A549 (cell line): ENCODE data around the gene HSPA4L. TPM values are rescaled to one million over a fixed set of nuclear protein-coding genes. Genes with fewer than 3 reads are reported as not detected.

Source experiments
- ATAC-seq, 2 experiments: fragments of 200-7000 bp in 1 of 2; fragments of >200 bp in 1 of 2; cut with Nextera tagmentation in 1 of 2; cut with Tn5 transposase in 1 of 2; 3 replicates each; pipeline versions ENCODE4 v1.8.0 to v1.9.1; 2018 to 2020; ENCODE audit warnings: mild to moderate bottlenecking in 1 of 2, moderate library complexity in 1 of 2
- CTCF ChIA-PET: fragments of 300-600 bp; sonication (Branson Sonifier 250); formaldehyde crosslinking; extraction: SDS; loops from one replicate; lab custom pipeline; 2021; ENCODE audit warnings: antibody characterized with exemption, inconsistent platforms; lab: Yijun Ruan, JAX
- POLR2A ChIA-PET: fragments of 350-600 bp; formaldehyde crosslinking; extraction: SDS; loops from one replicate; lab custom pipeline; 2021; ENCODE audit warnings: antibody characterized with exemption, inconsistent platforms; lab: Yijun Ruan, JAX
- DNase-seq, 2 experiments: peaks; one replicate each; pipeline versions ENCODE4 v3.0.0 to v3.0.0-alpha.2; 2011 to 2016; ENCODE audit warnings: low read depth in 1 of 2, low spot score in 1 of 2
- FAIRE-seq: peaks from 2 replicates; lab custom pipeline; 2011; peaks lifted over from hg19 to GRCh38; lab: Jason Lieb, UNC
- H3K27ac ChIP-seq, 2 experiments: fragments of >200 bp; sonication (Bioruptor Twin); formaldehyde crosslinking; 3 replicates each; pipeline ENCODE4 v1.5.1; 2016 to 2017
- H3K4me1 ChIP-seq: fragments of >200 bp; sonication (Bioruptor Twin); formaldehyde crosslinking; 3 replicates; pipeline ENCODE4 v1.6.1; 2016
- H3K4me2 ChIP-seq: fragments of >200 bp; sonication (Bioruptor Twin); formaldehyde crosslinking; 3 replicates; pipeline ENCODE4 v1.6.1; 2016
- H3K4me3 ChIP-seq: fragments of >200 bp; sonication (Bioruptor Twin); formaldehyde crosslinking; 3 replicates; pipeline ENCODE4 v1.5.1; 2016
- H3K9me3 ChIP-seq: fragments of >200 bp; sonication (Bioruptor Twin); formaldehyde crosslinking; 3 replicates; pipeline ENCODE4 v1.6.1; 2016
- CEBPB ChIP-seq, 2 experiments: fragments of >200 bp in 1 of 2; sonication (Bioruptor Twin) in 1 of 2; formaldehyde crosslinking in 1 of 2; IDR thresholded peaks; 2 replicates each; pipeline ENCODE4 v1.6.1; 2012 to 2016
- CHD2 ChIP-seq: fragments of 150-350 bp; IDR thresholded peaks from 2 replicates; pipeline ENCODE4 v1.6.1; 2014; ENCODE audit warnings: low read length; ENCODE audit not compliant: partially characterized antibody
- CHD4 ChIP-seq: fragments of 200-600 bp; sonication (generic); IDR thresholded peaks from 2 replicates; pipeline ENCODE4 v1.6.1; 2016; ENCODE audit warnings: antibody characterized with exemption, mild to moderate bottlenecking, borderline replicate concordance
- EHMT2 ChIP-seq: fragments of 200-600 bp; sonication (generic); IDR thresholded peaks from 2 replicates; pipeline ENCODE4 v1.6.1; 2016; ENCODE audit warnings: antibody characterized with exemption, low read depth, mild to moderate bottlenecking, moderate library complexity
- EP300 ChIP-seq, 2 experiments: fragments of >200 bp; sonication (Bioruptor Twin); formaldehyde crosslinking; IDR thresholded peaks; 2 replicates in 1 of 2; 3 replicates in 1 of 2; pipeline ENCODE4 v1.6.1; 2016 to 2017
- ESRRA ChIP-seq: fragments of 150-350 bp; IDR thresholded peaks from 2 replicates; pipeline ENCODE4 v1.6.1; 2014; ENCODE audit warnings: mild to moderate bottlenecking, low read length, borderline replicate concordance
- FOSB ChIP-seq: fragments of 250-450 bp; sonication (Bioruptor Pico); IDR thresholded peaks from 2 replicates; pipeline ENCODE4 v1.5.0; 2020; ENCODE audit warnings: mild to moderate bottlenecking, moderate library complexity
- FOSL2 ChIP-seq, 2 experiments: fragments of 450-650 bp in 1 of 2; fragments of >200 bp in 1 of 2; sonication (Bioruptor Twin) in 1 of 2; formaldehyde crosslinking; IDR thresholded peaks; 2 replicates each; pipeline versions ENCODE4 v1.5.0 to v1.6.1; 2016 to 2020; ENCODE audit warnings: mild to moderate bottlenecking in 1 of 2, moderate library complexity in 1 of 2
- GATA3 ChIP-seq: IDR thresholded peaks from 2 replicates; pipeline ENCODE4 v1.6.1; 2012; ENCODE audit warnings: borderline replicate concordance
- HOXA7 ChIP-seq: fragments of 250-450 bp; sonication (Bioruptor Pico); IDR thresholded peaks from 2 replicates; pipeline ENCODE4 v1.5.0; 2020; ENCODE audit warnings: mild to moderate bottlenecking, moderate library complexity
- HOXB13 ChIP-seq: fragments of 250-450 bp; sonication (Bioruptor Pico); IDR thresholded peaks from 2 replicates; pipeline ENCODE4 v1.5.0; 2020; ENCODE audit warnings: low read depth, mild to moderate bottlenecking, moderate library complexity
- KDM5A ChIP-seq: fragments of 200-600 bp; sonication (generic); IDR thresholded peaks from 2 replicates; pipeline ENCODE4 v1.6.1; 2016; ENCODE audit warnings: antibody characterized with exemption, mild to moderate bottlenecking
- MAZ ChIP-seq: fragments of 150-350 bp; IDR thresholded peaks from 2 replicates; pipeline ENCODE4 v1.6.1; 2014; ENCODE audit warnings: antibody characterized with exemption, low read depth, low read length, borderline replicate concordance
- NPAS2 ChIP-seq: fragments of 250-450 bp; sonication (Bioruptor Pico); IDR thresholded peaks from 2 replicates; pipeline ENCODE4 v1.8.0; 2022; ENCODE audit warnings: mild to moderate bottlenecking, moderate library complexity, borderline replicate concordance
- NR3C1 ChIP-seq: fragments of >200 bp; sonication (Bioruptor Twin); formaldehyde crosslinking; IDR thresholded peaks from 3 replicates; pipeline ENCODE4 v1.6.1; 2017
- POLR2A ChIP-seq: IDR thresholded peaks from 2 replicates; pipeline ENCODE4 v1.6.1; 2012; ENCODE audit warnings: mild to moderate bottlenecking, low read length
- POLR2AphosphoS2 ChIP-seq: conservative IDR thresholded peaks from 2 replicates; pipeline ENCODE4 v1.6.1; 2012; ENCODE audit warnings: low read length, improper control_type of control experiment, inconsistent platforms
- RCOR1 ChIP-seq: fragments of 150-350 bp; IDR thresholded peaks from 2 replicates; pipeline ENCODE4 v1.6.1; 2014; ENCODE audit warnings: antibody characterized with exemption, low read length, low read depth
- ZFP36 ChIP-seq: fragments of 450-650 bp; IDR thresholded peaks from 2 replicates; pipeline ENCODE4 v1.6.1; 2014; ENCODE audit warnings: borderline replicate concordance; ENCODE audit not compliant: partially characterized antibody
- ZNF302 ChIP-seq: fragments of 250-450 bp; sonication (Bioruptor Pico); IDR thresholded peaks from 2 replicates; pipeline ENCODE4 v1.9.0; 2021; ENCODE audit warnings: inconsistent platforms, mild to moderate bottlenecking, moderate library complexity
- WGBS: methylation state at CpG from one replicate; pipeline ENCODE4 v1.1.6; 2017; ENCODE audit errors: missing lambda C conversion rate; 5-methylcytosine and 5-hydroxymethylcytosine counted together
- polyA plus RNA-seq, 4 experiments: library from polyadenylated mRNA; depleted of rRNA in 3 of 4; stranded (reverse); fragments of >200 nt; fragmentation: RNase III in 1 of 4; extraction: RNeasy Plus Mini Kit Qiagen cat#74134 plus additional on column Dnase treatment in 1 of 4; gene quantifications; 2 replicates in 3 of 4; 3 replicates in 1 of 4; pipeline ENCODE4 v1.2.3, GENCODE V29; 2011 to 2017
- TF ChIP-seq, protein P1 (sequence below): fragments of >200 bp; sonication (Bioruptor Twin); formaldehyde crosslinking; IDR thresholded peaks from 2 replicates; pipeline ENCODE4 v1.6.1; 2016
- TF ChIP-seq, protein P2 (sequence below): fragments of >200 bp; sonication (Bioruptor Twin); formaldehyde crosslinking; IDR thresholded peaks from 3 replicates; pipeline ENCODE4 v1.6.1; 2016
- TF ChIP-seq, protein P3 (sequence below): IDR thresholded peaks from 2 replicates; pipeline ENCODE4 v1.6.1; 2012
- TF ChIP-seq, protein P4 (sequence below): IDR thresholded peaks from 2 replicates; pipeline ENCODE4 v1.6.1; 2012
- TF ChIP-seq, protein P5 (sequence below): fragments of >200 bp; sonication (Bioruptor Twin); formaldehyde crosslinking; IDR thresholded peaks from 3 replicates; pipeline ENCODE4 v1.5.1; 2016
- TF ChIP-seq, protein P6 (sequence below): fragments of 250-450 bp; sonication (Bioruptor Pico); IDR thresholded peaks from 2 replicates; pipeline ENCODE4 v1.5.0; 2021; ENCODE audit warnings: mild to moderate bottlenecking, moderate library complexity, borderline replicate concordance
- TF ChIP-seq, protein P7 (sequence below): IDR thresholded peaks from 2 replicates; pipeline ENCODE4 v1.6.1; 2012; ENCODE audit warnings: low read depth, borderline replicate concordance
- TF ChIP-seq, protein P8 (sequence below): fragments of 450-650 bp; IDR thresholded peaks from 2 replicates; pipeline ENCODE4 v1.6.1; 2014; ENCODE audit warnings: antibody characterized with exemption

The HSPA4L gene
- polyA plus RNA-seq, 2 of the 4 experiments (the other 2 are of a cell fraction) = 10.9 to 12.1 TPM

DNA sequence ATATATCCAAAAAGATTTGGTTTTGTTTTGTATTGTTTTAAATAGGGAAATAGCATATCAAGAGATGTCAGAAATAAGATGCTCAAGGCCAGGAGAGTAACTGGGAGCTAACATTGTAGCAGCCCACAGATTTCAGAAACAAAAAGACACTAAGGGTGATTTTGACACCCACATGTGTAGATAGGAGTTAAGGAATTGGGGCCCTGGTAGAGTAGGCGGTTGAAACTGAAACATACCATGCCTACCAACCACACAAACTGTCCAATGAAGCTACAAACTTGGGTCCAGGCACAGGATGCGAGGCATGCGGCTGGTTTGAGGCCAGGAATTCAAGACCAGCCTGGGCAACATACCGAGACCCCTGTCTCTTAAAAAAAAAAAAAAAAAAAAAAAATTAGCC, 6.3 kb upstream of the HSPA4L start:
- 92% methylated on average over 4 of the region's 4 CpGs for WGBS
- no peak for FAIRE-seq
- ChIA-PET POLR2A (no interaction called here), CTCF (no interaction called here)
- ATAC-seq = no peak
- TF ChIP-seq ESRRA (no peak), POLR2AphosphoS2 (no peak), GATA3 (no peak), HOXB13 (CRISPR knock-in tag) (no peak), ZNF302 (no peak), CEBPB (IDR thresholded peaks at IDR 0.05) (no peak), EHMT2 (no peak), CHD4 (no peak), RCOR1 (no peak), POLR2A (no peak), ZFP36 (no peak), MAZ (no peak), FOSB (CRISPR knock-in tag) (no peak), NPAS2 (CRISPR knock-in tag) (no peak), NR3C1 (no peak)
- TF ChIP-seq, protein P1, sequence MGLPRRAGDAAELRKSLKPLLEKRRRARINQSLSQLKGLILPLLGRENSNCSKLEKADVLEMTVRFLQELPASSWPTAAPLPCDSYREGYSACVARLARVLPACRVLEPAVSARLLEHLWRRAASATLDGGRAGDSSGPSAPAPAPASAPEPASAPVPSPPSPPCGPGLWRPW = no peak
- TF ChIP-seq, protein P2, sequence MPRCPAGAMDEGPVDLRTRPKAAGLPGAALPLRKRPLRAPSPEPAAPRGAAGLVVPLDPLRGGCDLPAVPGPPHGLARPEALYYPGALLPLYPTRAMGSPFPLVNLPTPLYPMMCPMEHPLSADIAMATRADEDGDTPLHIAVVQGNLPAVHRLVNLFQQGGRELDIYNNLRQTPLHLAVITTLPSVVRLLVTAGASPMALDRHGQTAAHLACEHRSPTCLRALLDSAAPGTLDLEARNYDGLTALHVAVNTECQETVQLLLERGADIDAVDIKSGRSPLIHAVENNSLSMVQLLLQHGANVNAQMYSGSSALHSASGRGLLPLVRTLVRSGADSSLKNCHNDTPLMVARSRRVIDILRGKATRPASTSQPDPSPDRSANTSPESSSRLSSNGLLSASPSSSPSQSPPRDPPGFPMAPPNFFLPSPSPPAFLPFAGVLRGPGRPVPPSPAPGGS = no peak
- TF ChIP-seq, protein P3, sequence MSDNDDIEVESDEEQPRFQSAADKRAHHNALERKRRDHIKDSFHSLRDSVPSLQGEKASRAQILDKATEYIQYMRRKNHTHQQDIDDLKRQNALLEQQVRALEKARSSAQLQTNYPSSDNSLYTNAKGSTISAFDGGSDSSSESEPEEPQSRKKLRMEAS = no peak
- TF ChIP-seq, protein P4, sequence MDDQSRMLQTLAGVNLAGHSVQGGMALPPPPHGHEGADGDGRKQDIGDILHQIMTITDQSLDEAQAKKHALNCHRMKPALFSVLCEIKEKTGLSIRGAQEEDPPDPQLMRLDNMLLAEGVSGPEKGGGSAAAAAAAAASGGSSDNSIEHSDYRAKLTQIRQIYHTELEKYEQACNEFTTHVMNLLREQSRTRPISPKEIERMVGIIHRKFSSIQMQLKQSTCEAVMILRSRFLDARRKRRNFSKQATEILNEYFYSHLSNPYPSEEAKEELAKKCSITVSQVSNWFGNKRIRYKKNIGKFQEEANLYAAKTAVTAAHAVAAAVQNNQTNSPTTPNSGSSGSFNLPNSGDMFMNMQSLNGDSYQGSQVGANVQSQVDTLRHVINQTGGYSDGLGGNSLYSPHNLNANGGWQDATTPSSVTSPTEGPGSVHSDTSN = no peak
- Histone ChIP-seq H3K4me3 (no peak overlapping the region), H3K4me2 (no peak overlapping the region; the same call in 2 of the 3 replicates), H3K4me1 (peaks cover 6% of the 10 kb centered on the region; the same call in 1 of the 3 replicates), H3K27ac (no peak overlapping the region), H3K9me3 (no peaks in the 10 kb centered on the region)
- no peak for DNase-seq

DNA sequence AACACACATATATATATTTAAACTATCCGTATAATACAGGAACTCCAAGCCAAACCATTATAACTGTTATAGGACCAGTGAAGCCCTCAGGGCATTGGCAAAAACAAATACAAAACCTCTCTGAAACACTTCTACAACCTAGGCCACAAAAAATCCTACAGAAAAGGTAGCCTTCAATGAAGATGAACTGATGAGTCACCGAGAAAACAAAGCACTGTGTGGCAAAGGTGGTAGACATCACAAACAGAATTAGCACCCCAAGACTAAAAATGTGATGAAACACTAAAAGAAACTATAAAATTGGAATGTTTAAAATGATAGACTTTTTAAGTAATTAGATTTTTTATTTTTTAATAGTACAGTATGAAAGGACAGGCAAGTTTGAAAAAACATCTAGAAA, 5.5 kb upstream of the HSPA4L start:
- CTCF ChIA-PET = no interaction called here
- DNase-seq (no peak), FAIRE-seq (no peak), ATAC-seq (no peak)
- TF ChIP-seq FOSL2 (IDR thresholded peaks at IDR 0.05) = no peak
- TF ChIP-seq FOSL2 (CRISPR knock-in tag; IDR thresholded peaks at IDR 0.05) = peak; percentile 45
- TF ChIP-seq, protein P5, sequence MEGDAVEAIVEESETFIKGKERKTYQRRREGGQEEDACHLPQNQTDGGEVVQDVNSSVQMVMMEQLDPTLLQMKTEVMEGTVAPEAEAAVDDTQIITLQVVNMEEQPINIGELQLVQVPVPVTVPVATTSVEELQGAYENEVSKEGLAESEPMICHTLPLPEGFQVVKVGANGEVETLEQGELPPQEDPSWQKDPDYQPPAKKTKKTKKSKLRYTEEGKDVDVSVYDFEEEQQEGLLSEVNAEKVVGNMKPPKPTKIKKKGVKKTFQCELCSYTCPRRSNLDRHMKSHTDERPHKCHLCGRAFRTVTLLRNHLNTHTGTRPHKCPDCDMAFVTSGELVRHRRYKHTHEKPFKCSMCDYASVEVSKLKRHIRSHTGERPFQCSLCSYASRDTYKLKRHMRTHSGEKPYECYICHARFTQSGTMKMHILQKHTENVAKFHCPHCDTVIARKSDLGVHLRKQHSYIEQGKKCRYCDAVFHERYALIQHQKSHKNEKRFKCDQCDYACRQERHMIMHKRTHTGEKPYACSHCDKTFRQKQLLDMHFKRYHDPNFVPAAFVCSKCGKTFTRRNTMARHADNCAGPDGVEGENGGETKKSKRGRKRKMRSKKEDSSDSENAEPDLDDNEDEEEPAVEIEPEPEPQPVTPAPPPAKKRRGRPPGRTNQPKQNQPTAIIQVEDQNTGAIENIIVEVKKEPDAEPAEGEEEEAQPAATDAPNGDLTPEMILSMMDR = no peak
- H3K4me3 ChIP-seq = no peak overlapping the region
- H3K4me1 ChIP-seq = peaks cover 6% of the 10 kb centered on the region; the same call in 1 of the 3 replicates
- H3K4me2 ChIP-seq = no peak overlapping the region; the same call in 2 of the 3 replicates
- H3K27ac ChIP-seq = no peak overlapping the region
- no peaks in the 10 kb centered on the region for H3K9me3 ChIP-seq
- POLR2A ChIA-PET = no interaction called here
- 48% methylated on average over 2 of the region's 2 CpGs for WGBS

DNA sequence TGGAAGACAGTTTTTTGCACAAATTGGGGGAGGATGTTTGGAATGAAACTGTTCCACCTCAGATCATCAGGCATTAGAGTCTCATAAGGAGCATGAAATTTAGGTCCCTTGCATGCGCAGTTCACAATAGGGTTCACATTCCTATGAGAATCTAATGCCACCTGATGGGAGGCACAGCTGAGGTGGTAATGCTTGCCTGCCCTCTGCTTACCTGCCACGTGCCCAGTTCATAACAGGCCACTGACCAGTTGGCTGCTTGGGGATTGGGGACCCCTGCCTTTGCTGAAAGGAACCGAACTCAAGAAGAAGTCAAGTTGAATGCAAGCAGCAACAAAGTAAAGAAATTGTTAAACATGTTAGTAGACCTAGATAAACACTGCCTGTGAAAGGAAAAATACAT, 4.6 kb upstream of the HSPA4L start:
- Histone ChIP-seq H3K27ac (no peak overlapping the region), H3K9me3 (no peaks in the 10 kb centered on the region), H3K4me3 (no peak overlapping the region), H3K4me1 (peaks cover 6% of the 10 kb centered on the region; the same call in 1 of the 3 replicates), H3K4me2 (no peak overlapping the region)
- ChIA-PET CTCF (no interaction called here), POLR2A (no interaction called here)
- DNase-seq (no peak), ATAC-seq (no peak), FAIRE-seq (no peak)
- 65% methylated on average over 2 of the region's 3 CpGs for WGBS
- TF ChIP-seq GATA3 (no peak), EP300 (IDR thresholded peaks at IDR 0.05) (no peak), HOXA7 (no peak), KDM5A (no peak), MAZ (no peak), CHD2 (no peak), ESRRA (no peak)
- TF ChIP-seq, protein P6, sequence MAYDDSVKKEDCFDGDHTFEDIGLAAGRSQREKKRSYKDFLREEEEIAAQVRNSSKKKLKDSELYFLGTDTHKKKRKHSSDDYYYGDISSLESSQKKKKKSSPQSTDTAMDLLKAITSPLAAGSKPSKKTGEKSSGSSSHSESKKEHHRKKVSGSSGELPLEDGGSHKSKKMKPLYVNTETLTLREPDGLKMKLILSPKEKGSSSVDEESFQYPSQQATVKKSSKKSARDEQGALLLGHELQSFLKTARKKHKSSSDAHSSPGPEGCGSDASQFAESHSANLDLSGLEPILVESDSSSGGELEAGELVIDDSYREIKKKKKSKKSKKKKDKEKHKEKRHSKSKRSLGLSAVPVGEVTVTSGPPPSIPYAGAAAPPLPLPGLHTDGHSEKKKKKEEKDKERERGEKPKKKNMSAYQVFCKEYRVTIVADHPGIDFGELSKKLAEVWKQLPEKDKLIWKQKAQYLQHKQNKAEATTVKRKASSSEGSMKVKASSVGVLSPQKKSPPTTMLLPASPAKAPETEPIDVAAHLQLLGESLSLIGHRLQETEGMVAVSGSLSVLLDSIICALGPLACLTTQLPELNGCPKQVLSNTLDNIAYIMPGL (CRISPR knock-in tag) = no peak
- TF ChIP-seq, protein P7, sequence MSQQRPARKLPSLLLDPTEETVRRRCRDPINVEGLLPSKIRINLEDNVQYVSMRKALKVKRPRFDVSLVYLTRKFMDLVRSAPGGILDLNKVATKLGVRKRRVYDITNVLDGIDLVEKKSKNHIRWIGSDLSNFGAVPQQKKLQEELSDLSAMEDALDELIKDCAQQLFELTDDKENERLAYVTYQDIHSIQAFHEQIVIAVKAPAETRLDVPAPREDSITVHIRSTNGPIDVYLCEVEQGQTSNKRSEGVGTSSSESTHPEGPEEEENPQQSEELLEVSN = no peak
- TF ChIP-seq, protein P8, sequence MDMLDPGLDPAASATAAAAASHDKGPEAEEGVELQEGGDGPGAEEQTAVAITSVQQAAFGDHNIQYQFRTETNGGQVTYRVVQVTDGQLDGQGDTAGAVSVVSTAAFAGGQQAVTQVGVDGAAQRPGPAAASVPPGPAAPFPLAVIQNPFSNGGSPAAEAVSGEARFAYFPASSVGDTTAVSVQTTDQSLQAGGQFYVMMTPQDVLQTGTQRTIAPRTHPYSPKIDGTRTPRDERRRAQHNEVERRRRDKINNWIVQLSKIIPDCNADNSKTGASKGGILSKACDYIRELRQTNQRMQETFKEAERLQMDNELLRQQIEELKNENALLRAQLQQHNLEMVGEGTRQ = no peak
